Activated naive CD8-positive, alpha-beta T cell treated with anti-CD3 and anti-CD28 coated beads, Interleukin-2, amount 10 ng/mL, durations not matched to agents 7 days and 5 days (primary cell): Measurements from ENCODE around the gene ARHGAP11B.
"Not testable (repeated sequence)": the region's sequence is repeated elsewhere in the genome, so short reads cannot be mapped to it uniquely, and the experiment has no call there.

ENCODE experiments used
- ATAC-seq: fragments of 150-1000 bp; cut with Tn5 transposase; one replicate; pipeline ENCODE4 v1.10.0; 2021; ENCODE audit warnings: low read depth, moderate library complexity
- POLR2A ChIA-PET: fragments of 350-600 bp; sonication (Branson Sonifier 250); formaldehyde crosslinking; loops from one replicate; lab custom pipeline; 2021; ENCODE audit warnings: antibody characterized with exemption; lab: Charles Lee
- DNase-seq: peaks from one replicate; pipeline ENCODE4 v3.0.0; 2021
- H3K27ac Mint-ChIP-seq: one replicate; pipeline ENCODE4 v1.8.0; 2022; ENCODE audit warnings: mild to moderate bottlenecking, mixed read lengths
- H3K27me3 Mint-ChIP-seq: one replicate; pipeline ENCODE4 v1.8.0; 2022; ENCODE audit warnings: mild to moderate bottlenecking, moderate library complexity, mixed read lengths
- H3K36me3 Mint-ChIP-seq: one replicate; pipeline ENCODE4 v1.8.0; 2021; ENCODE audit warnings: mild to moderate bottlenecking, mixed read lengths
- H3K4me1 Mint-ChIP-seq: one replicate; pipeline ENCODE4 v1.8.0; 2021; ENCODE audit warnings: mixed read lengths
- H3K4me3 Mint-ChIP-seq: one replicate; pipeline ENCODE4 v1.8.0; 2022; ENCODE audit warnings: mild to moderate bottlenecking, moderate library complexity, mixed read lengths
- H3K9me3 Mint-ChIP-seq: one replicate; pipeline ENCODE4 v1.8.0; 2021; ENCODE audit warnings: mixed read lengths

The ARHGAP11B gene

DNA sequence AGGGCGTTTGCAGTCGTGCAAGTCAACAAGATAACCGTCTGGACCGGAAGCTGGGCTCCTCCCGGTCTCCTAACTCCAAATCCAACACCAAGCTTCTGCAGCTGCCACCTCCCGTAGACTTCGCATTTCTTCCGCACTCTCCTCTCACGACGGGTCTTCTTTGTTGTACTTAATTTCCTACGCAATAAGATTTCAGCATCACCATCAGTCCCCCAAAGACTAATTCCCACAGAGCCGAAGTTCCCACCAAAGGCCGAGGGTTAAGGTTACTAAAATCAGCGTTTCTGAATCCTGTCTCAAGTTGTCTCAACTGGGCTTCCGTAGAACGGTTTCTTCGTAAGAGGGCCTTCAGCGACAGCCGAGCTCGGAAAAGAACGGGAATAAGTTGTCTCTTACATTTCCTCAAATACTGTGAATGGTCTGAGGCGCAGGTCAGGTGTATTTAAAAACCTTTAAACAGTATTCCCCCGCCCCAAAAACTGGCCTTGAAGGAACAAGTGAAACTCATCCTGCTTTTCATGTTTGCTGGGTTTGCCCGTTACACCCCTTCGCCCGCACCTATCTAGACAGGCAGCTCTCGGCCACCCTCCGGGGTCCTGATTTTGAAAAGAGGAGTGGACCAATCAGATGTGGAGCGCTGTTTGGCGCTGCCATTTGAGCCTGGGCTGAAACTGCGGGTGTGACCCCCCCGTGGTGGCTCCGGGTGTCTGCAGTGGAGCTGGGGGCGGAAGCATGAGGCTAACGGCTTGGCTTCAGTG, at the start of gene ARHGAP11B:
Gene ARHGAP11B, plus strand, starts transcription at position 693 of the 758 bp plus-strand sequence.
- H3K4me1 Mint-ChIP-seq = peaks cover 14% of the 10 kb centered on the region
- POLR2A ChIA-PET = interaction anchor here (1.4 kb wide), 1 partner anchor 366 kb away, joined by 3 read pairs; no protein-coding TSS in a partner anchor
- peaks cover 13% of the 10 kb centered on the region for H3K36me3 Mint-ChIP-seq
- peak; percentile 96 for ATAC-seq
- H3K27me3 Mint-ChIP-seq, H3K9me3 Mint-ChIP-seq: not testable (repeated sequence)
- H3K27ac Mint-ChIP-seq = peak within 1 kb of the TSS; percentile 94
- peak within 1 kb of the TSS; percentile 97 for H3K4me3 Mint-ChIP-seq
- peak; percentile 93 for DNase-seq

DNA sequence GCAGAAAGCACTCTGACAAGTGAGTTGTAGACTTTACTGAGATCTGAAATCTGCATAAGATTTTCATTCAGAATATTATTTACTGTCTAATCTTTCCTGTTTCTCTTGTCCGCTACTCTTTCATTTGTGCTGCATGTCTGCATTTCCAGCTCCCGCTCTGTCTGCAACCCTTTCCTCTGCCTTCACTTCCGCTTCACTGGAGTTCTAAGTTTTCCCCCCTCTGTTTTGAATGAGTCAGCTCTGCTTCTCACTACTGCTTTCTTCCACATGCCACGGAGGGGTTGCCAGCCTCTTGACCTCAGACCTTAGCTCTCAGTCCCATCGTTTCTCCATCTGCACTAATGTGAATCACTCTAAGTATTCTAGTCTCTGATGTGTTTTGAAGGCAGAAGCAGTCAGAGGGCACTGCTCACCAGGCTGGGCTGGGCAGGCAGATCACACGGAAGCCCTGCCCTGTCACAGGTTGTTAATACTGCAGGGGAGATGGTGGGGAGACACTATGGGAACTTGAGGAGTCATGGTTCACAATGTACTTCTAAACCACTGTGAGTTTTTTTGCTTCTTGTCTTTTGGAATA, 46.4 kb upstream of the ARHGAP11B start:
- H3K4me3 Mint-ChIP-seq, POLR2A ChIA-PET, DNase-seq, H3K4me1 Mint-ChIP-seq, ATAC-seq, H3K27me3 Mint-ChIP-seq, H3K36me3 Mint-ChIP-seq, H3K9me3 Mint-ChIP-seq, H3K27ac Mint-ChIP-seq: not testable (repeated sequence)

DNA sequence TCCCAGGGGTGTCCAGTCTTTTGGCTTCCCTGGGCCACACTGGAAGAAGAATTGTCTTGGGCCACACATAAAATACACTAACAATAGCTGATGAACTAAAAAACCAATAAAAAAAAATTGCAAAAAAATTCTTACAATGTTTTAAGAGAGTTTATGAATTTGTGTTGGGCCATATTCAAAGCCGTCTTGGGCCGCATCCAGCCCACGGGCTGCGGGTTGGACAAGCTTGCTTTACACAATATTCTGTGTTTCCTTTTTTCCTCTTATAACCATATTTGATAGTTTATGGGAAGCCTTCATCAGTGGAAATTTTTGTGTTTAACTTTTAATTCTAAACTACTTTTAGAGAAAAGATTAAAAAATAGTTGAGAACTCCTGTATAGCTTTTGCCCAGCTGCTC, 45.2 kb upstream of the ARHGAP11B start:
- ATAC-seq, H3K9me3 Mint-ChIP-seq, H3K4me1 Mint-ChIP-seq, H3K36me3 Mint-ChIP-seq, POLR2A ChIA-PET, H3K4me3 Mint-ChIP-seq, DNase-seq, H3K27me3 Mint-ChIP-seq, H3K27ac Mint-ChIP-seq: not testable (repeated sequence)

DNA sequence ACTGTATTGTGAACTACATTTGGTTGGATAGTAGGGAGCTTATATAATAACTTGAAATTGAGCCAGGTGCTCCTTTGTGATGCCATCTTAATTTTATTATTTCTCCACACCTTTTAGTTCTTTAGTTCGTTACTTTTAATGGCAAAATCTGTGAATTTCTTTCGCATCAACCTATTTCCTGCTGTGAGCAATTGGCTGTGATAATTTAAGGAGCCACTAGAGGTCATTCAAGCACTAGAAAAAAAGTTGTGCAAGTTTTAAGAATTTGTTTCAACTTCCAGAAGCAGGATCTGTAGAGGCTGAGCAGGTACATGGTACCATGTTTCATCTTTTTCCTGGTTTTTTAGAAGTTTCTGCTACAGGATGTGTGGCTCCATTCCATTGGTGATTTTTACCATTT, 27.0 kb upstream of the ARHGAP11B start:
- H3K4me3 Mint-ChIP-seq, POLR2A ChIA-PET, H3K27ac Mint-ChIP-seq, H3K36me3 Mint-ChIP-seq, ATAC-seq, H3K9me3 Mint-ChIP-seq, H3K27me3 Mint-ChIP-seq, H3K4me1 Mint-ChIP-seq, DNase-seq: not testable (repeated sequence)

DNA sequence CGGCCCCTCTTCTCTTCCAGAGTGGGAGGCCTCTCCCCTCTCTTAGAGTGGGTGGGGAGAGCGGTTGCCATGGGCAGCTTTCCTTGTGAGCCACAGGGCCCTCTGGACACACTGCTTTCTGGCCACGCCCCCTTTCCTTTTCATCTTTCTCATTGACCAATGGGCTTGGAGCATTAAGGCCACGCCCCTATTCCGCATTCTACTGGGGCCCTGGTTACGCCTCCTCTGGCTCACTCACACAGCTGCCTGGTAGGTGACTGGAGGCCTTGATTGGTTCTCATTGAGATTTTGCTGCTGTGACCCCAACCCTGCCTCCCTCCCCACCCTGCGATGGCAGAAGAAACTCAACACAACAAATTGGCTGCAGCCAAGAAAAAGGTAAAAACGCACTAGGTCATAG, 22.1 kb upstream of the ARHGAP11B start, which contains the start of gene GOLGA8H:
Gene GOLGA8H, plus strand, starts transcription at position 233 of the 400 bp plus-strand sequence. Its CDS starts 98 bp downstream, at position 331.
- H3K36me3 Mint-ChIP-seq, ATAC-seq, H3K27me3 Mint-ChIP-seq, POLR2A ChIA-PET, DNase-seq, H3K9me3 Mint-ChIP-seq, H3K27ac Mint-ChIP-seq, H3K4me1 Mint-ChIP-seq, H3K4me3 Mint-ChIP-seq: not testable (repeated sequence)

DNA sequence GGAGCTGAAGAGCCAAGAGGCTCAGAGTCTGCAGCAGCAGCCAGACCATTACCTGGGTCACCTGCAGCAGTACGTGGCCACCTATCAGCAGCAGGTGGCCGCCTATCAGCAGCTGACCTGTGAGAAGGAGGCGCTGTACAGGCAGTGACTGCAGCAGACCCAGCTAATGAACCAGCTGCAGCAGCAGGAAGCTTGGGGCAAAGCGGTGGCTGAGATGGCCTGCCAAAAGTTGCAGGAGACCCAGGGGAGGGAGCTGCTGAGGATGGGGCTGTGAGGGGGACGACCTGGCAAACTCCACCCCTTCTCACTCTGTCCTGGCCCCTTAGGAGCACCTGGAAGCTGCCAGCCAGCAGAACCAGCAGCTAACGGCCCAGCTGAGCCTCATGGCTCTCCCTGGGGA, 13.7 kb upstream of the ARHGAP11B start:
- H3K4me1 Mint-ChIP-seq, DNase-seq, H3K4me3 Mint-ChIP-seq, H3K27ac Mint-ChIP-seq, H3K36me3 Mint-ChIP-seq, ATAC-seq, POLR2A ChIA-PET, H3K9me3 Mint-ChIP-seq, H3K27me3 Mint-ChIP-seq: not testable (repeated sequence)

DNA sequence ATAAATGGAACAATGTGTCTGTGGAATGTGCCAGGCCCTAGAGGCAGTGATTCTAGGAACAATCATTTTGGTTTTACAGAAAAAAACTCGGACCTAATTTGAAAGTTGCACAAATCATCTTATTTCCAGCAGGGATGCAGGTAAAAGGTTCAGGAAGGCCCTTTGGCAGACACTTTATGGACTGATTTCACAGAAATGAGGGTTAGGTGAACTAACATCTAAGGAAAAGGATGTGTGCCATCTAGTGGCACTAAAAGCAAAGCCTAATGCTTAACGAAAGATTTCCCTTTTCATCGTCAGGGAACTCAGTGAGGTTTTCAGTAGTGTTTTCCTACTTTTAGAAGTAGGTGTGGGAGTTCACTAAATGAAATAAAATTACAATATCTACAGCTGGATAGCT, 4.6 kb upstream of the ARHGAP11B start:
- H3K4me1 Mint-ChIP-seq, H3K27me3 Mint-ChIP-seq, H3K27ac Mint-ChIP-seq, H3K9me3 Mint-ChIP-seq, DNase-seq, ATAC-seq, H3K36me3 Mint-ChIP-seq, POLR2A ChIA-PET, H3K4me3 Mint-ChIP-seq: not testable (repeated sequence)

DNA sequence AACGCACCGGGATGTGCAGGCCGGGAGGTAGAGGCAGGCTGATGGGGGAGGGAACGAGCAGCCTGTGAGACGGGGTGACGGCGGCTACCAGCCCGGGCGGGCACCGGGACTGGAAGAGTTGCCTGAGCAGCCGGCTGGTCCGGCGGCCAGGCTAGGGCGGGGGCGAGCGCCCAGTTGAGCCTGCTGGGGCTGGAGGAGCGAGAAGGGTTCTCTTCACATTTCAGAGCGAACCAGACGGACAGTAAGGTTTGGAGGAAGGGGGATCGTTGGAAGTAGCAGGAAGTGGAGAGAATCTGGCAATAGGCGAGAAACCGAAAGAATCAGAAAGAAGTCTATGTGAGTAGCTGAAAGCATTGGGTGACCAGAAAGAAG, 252 bp downstream of the ARHGAP11B start:
- Mint-ChIP-seq H3K4me1 (peaks cover 14% of the 10 kb centered on the region), H3K27ac (peak overlapping the region; percentile 94), H3K36me3 (peaks cover 13% of the 10 kb centered on the region), H3K4me3 (peak overlapping the region; percentile 97)
- POLR2A ChIA-PET = interaction anchor here (1.4 kb wide), 1 partner anchor 366 kb away, joined by 3 read pairs; no protein-coding TSS in a partner anchor
- DNase-seq = peak; percentile 35
- H3K27me3 Mint-ChIP-seq, H3K9me3 Mint-ChIP-seq: not testable (repeated sequence)
- peak; percentile 0 for ATAC-seq

DNA sequence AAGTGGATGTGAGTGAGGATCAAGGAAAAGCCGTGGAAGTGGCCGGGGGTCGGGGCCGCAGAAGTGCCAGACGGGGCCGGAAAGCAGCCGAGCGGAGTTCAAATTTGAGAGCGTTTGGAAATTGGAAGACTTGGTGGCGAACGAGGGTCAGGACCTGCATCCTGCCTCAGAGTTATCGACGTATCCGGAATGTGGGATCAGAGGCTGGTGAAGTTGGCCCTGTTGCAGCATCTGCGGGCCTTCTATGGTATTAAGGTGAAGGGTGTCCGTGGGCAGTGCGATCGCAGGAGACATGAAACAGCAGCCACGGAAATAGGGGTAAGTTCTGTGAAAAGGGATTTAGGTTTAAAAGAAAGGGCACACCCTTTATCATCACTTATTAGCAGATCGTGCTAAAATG, 704 bp downstream of the ARHGAP11B start:
- H3K27me3 Mint-ChIP-seq, H3K9me3 Mint-ChIP-seq, ATAC-seq: not testable (repeated sequence)
- peak; percentile 34 for DNase-seq
- Mint-ChIP-seq H3K36me3 (peaks cover 13% of the 10 kb centered on the region), H3K27ac (peak overlapping the region; percentile 94), H3K4me1 (peaks cover 14% of the 10 kb centered on the region), H3K4me3 (peak overlapping the region; percentile 97)
- POLR2A ChIA-PET = interaction anchor here (1.4 kb wide), 1 partner anchor 365 kb away, joined by 3 read pairs; no protein-coding TSS in a partner anchor

DNA sequence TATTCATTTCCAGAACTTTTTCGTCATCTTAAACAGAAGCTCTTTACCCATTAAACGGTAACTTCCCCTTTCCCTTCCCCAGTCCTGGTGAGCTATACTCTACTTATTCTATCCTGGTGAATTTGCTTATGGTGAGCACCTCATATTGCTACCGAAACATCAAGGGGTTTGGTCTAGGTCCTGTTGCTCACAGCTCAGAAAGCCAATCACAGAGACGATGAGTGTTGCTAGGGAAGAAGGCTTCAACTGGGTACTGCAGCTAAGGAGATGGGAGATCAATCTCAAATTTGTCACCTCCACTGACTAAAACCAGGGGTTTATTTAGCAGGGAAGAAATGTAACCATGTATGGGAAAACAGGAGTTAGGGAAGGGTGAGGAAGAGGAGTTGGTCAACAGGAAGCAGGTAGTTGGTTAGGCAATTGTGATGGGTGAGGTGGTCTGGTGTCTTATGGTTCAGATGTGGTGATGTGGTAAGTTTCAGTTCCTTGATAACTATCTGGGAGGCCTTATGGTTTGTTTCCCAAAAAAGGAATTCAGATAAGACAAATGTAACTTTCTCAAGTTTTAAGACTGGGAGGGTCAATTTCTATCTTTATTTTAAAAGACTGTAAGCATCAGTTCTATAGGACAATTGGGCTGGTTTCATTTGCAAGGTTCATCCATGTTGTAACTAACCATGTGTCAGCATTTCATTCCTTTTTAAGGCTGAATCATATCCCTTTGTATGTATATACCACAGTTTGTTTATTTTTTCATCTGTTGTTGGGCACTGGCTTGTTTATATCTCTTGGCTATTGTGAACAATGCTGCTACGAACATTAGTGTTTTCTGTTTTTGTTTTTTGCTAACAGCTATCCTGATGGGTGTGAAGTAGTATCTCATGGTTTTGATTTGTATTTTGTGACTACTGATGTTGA, 24.3 kb downstream of the ARHGAP11B start:
- POLR2A ChIA-PET = no interaction called here
- H3K27ac Mint-ChIP-seq = peak overlapping the region; percentile 22
- H3K4me3 Mint-ChIP-seq = peak overlapping the region; percentile 67
- no peak for DNase-seq
- peaks cover 53% of the 10 kb centered on the region for H3K36me3 Mint-ChIP-seq
- no peaks in the 10 kb centered on the region for H3K9me3 Mint-ChIP-seq
- peaks cover 29% of the 10 kb centered on the region for H3K4me1 Mint-ChIP-seq
- no peak for ATAC-seq
- no peaks in the 10 kb centered on the region for H3K27me3 Mint-ChIP-seq

DNA sequence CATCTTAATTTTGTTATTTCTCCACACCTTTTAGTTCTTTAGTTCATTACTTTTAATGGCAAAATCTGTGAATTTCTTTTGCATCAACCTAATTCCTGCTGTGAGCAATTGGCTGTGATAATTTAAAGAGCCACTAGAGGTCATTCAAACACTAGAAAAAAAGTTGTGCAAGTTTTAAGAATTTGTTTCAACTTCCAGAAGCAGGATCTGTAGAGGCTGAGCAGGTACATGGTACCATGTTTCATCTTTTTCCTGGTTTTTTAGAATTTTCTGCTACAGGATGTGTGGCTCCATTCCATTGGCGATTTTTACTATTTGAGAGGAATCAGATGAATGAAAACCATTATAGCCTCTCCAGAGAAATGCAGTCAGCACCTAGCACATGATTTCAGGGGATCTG, 35.2 kb downstream of the ARHGAP11B start:
- POLR2A ChIA-PET, H3K4me3 Mint-ChIP-seq, H3K27me3 Mint-ChIP-seq, H3K4me1 Mint-ChIP-seq, DNase-seq, H3K27ac Mint-ChIP-seq, ATAC-seq, H3K9me3 Mint-ChIP-seq: not testable (repeated sequence)
- H3K36me3 Mint-ChIP-seq = peaks cover 11% of the 10 kb centered on the region

DNA sequence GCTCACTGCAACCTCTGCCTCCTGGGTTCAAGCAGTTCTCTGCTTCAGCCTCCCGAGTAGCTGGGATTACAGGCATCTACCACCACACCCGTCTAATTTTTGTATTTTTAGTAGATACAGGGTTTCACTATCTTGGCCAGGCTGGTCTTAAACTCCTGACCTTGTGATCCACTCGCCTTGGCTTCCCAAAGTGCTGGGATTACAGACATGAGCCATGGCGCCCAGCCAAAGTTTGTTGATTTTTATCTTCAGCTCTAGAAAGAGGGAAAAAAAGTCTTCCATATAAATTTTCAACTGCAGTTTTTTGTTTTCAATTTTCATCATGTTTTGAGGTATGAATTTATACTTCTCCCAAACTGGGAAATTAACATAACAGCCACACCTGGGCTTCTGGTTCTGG, 43.7 kb downstream of the ARHGAP11B start:
- H3K27me3 Mint-ChIP-seq, ATAC-seq, H3K4me1 Mint-ChIP-seq, H3K27ac Mint-ChIP-seq, H3K9me3 Mint-ChIP-seq, POLR2A ChIA-PET, DNase-seq, H3K4me3 Mint-ChIP-seq: not testable (repeated sequence)
- H3K36me3 Mint-ChIP-seq = peaks cover 41% of the 10 kb centered on the region

DNA sequence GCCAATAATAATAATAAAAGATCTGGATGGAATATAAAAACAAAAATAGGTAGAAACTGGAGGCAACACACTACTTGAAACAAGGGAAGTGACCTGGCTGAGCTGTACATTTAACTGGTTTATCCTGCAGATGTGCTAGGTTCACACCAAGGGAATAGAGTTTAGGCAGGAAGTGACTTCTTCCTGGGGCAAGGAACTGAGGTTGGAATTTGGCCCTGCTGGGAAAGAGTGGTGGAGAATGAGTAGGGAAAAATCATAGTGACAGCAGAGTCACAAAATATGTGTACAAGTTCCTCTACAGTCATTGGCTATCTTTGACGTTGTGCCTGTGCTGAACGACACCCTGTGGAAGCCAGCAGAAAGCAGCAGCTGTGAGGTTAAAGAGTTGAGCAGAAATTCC, 44.1 kb downstream of the ARHGAP11B start:
- no peaks in the 10 kb centered on the region for H3K9me3 Mint-ChIP-seq

More for the DNA sequence above, 44.1 kb downstream of the ARHGAP11B start:
- Mint-ChIP-seq H3K4me1 (peaks cover 2% of the 10 kb centered on the region), H3K4me3 (no peak overlapping the region), H3K27me3 (no peaks in the 10 kb centered on the region), H3K27ac (no peak overlapping the region), H3K36me3 (peaks cover 43% of the 10 kb centered on the region)
- POLR2A ChIA-PET = no interaction called here
- DNase-seq = no peak
- ATAC-seq = no peak
